OCI-LY1 (cell line): ENCODE data around the gene BMP2K.

Experiments used
- H2AFZ ChIP-seq: fragments of 200-600 bp; sonication (generic), shearing (Covaris generic); 2 replicates; pipeline ENCODE4 v1.6.0; 2014; ENCODE audit warnings: antibody characterized with exemption, mild to moderate bottlenecking, low read length
- H3F3A ChIP-seq: fragments of 200-600 bp; sonication (generic), shearing (Covaris generic); 2 replicates; pipeline ENCODE4 v1.6.0; 2014; ENCODE audit warnings: mild to moderate bottlenecking, antibody characterized with exemption, low read length, moderate library complexity; ENCODE audit not compliant: insufficient read depth
- H3K27ac ChIP-seq: fragments of 200-600 bp; sonication (generic); 2 replicates; pipeline ENCODE4 v1.5.1; 2014; ENCODE audit warnings: low read length, mixed run types, mild to moderate bottlenecking, low read depth; ENCODE audit not compliant: poor library complexity, severe bottlenecking
- H3K27me3 ChIP-seq: fragments of 200-600 bp; sonication (generic); 2 replicates; pipeline ENCODE4 v1.6.0; 2014; ENCODE audit warnings: antibody characterized with exemption, mild to moderate bottlenecking, low read length, moderate library complexity; ENCODE audit not compliant: insufficient read depth
- H3K36me3 ChIP-seq: fragments of 200-600 bp; sonication (generic); 2 replicates; pipeline ENCODE4 v1.6.1; 2014; ENCODE audit warnings: mild to moderate bottlenecking, antibody characterized with exemption, low read length, moderate library complexity, mixed read lengths; ENCODE audit not compliant: insufficient read depth
- H3K4me1 ChIP-seq: fragments of 200-600 bp; sonication (generic); 2 replicates; pipeline ENCODE4 v1.5.1; 2014; ENCODE audit warnings: mild to moderate bottlenecking, low read length, moderate library complexity; ENCODE audit not compliant: insufficient read depth, severe bottlenecking
- H3K4me2 ChIP-seq: fragments of 200-600 bp; sonication (generic), shearing (Covaris generic); 2 replicates; pipeline ENCODE4 v1.6.1; 2014; ENCODE audit warnings: low read length
- H3K4me3 ChIP-seq: fragments of 200-600 bp; sonication (generic); 2 replicates; pipeline ENCODE4 v1.5.1; 2014; ENCODE audit warnings: low read length, low read depth, mild to moderate bottlenecking, mixed read lengths; ENCODE audit not compliant: poor library complexity, severe bottlenecking
- H3K79me2 ChIP-seq: fragments of 200-600 bp; shearing (Covaris generic); 2 replicates; pipeline ENCODE4 v1.6.1; 2016; ENCODE audit warnings: mixed run types, low read length, mixed read lengths; ENCODE audit not compliant: insufficient read depth
- H3K9ac ChIP-seq: fragments of 200-600 bp; sonication (generic), shearing (Covaris generic); 2 replicates; pipeline ENCODE4 v1.6.1; 2014; ENCODE audit warnings: mild to moderate bottlenecking, low read length, mixed read lengths
- H3K9me2 ChIP-seq: fragments of 200-600 bp; sonication (generic), shearing (Covaris generic); 2 replicates; pipeline ENCODE4 v1.6.1; 2014; ENCODE audit warnings: low read depth, mild to moderate bottlenecking, low read length, mixed read lengths
- H3K9me3 ChIP-seq: fragments of 200-600 bp; shearing (Covaris generic); 2 replicates; pipeline ENCODE4 v1.6.1; 2014; ENCODE audit warnings: low read length, mixed read lengths
- H4K20me1 ChIP-seq: fragments of 200-600 bp; sonication (generic), shearing (Covaris generic); 2 replicates; pipeline ENCODE4 v1.6.0; 2016; ENCODE audit warnings: mild to moderate bottlenecking, low read length; ENCODE audit not compliant: insufficient read depth
- EZH2 ChIP-seq: fragments of 200-600 bp; sonication (generic), shearing (Covaris generic); IDR thresholded peaks from 2 replicates; pipeline ENCODE4 v1.8.0; 2017; ENCODE audit warnings: borderline replicate concordance, mixed run types, mild to moderate bottlenecking, antibody characterized with exemption, low read length, moderate library complexity, mixed read lengths
- TF ChIP-seq, protein P1 (sequence below): fragments of 200-600 bp; sonication (generic), shearing (Covaris generic); IDR thresholded peaks from 2 replicates; pipeline ENCODE4 v1.5.1; 2017; ENCODE audit warnings: mild to moderate bottlenecking, antibody characterized with exemption, low read length, moderate library complexity, mixed read lengths

BMP2K gene

DNA sequence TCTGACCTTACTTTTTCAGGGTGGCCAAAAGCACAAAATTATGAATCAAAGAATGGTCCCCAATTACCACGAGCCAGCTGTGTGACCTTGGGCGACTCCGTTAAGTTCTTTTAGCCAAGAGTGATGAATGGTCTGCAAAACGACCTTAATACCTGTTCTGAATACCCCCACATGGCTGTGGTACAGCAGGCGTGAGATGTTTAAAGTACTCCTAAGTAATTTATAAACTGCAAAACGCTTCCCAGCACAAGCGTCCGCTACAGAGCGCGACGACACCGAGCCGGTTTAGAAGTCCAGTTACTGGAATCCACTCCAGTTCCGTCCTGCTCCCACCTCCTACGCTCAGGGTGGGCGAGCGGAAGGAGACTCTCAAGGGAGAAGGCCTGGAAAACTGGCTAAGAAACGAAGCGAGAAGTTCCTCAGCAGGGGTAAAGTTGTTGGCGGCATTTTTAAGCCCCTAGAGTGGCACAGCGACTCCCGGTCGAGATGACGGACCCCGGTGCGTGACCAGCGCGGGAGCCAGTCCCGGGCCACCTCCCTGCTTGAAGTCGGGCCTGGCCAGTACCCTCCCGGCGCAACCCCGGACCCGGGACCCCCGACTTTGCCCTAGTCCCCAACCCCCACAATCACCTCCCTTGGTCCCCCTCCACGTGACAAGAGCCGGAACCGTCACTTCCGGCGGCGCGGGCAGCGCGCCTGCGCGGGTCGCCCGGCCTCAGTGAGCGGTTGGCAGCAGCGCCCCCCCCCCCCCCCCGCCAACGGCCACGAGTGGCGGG, 659 bp upstream of the BMP2K start:
- Histone ChIP-seq H3K36me3 (no peaks in the 10 kb centered on the region), H4K20me1 (no peaks in the 10 kb centered on the region), H3K4me2 (peak overlapping the region; percentile 96), H3K9ac (peak overlapping the region; percentile 98), H2AFZ (peak overlapping the region; percentile 14; the same call in 1 of the 2 replicates), H3F3A (no peaks in the 10 kb centered on the region), H3K79me2 (peaks cover 39% of the 10 kb centered on the region), H3K9me3 (no peaks in the 10 kb centered on the region), H3K9me2 (no peaks in the 10 kb centered on the region), H3K27ac (peak overlapping the region; percentile 94), H3K4me1 (peaks cover 49% of the 10 kb centered on the region), H3K4me3 (peak overlapping the region; percentile 99), H3K27me3 (no peaks in the 10 kb centered on the region)
- no peak for TF ChIP-seq EZH2
- TF ChIP-seq, protein P1, sequence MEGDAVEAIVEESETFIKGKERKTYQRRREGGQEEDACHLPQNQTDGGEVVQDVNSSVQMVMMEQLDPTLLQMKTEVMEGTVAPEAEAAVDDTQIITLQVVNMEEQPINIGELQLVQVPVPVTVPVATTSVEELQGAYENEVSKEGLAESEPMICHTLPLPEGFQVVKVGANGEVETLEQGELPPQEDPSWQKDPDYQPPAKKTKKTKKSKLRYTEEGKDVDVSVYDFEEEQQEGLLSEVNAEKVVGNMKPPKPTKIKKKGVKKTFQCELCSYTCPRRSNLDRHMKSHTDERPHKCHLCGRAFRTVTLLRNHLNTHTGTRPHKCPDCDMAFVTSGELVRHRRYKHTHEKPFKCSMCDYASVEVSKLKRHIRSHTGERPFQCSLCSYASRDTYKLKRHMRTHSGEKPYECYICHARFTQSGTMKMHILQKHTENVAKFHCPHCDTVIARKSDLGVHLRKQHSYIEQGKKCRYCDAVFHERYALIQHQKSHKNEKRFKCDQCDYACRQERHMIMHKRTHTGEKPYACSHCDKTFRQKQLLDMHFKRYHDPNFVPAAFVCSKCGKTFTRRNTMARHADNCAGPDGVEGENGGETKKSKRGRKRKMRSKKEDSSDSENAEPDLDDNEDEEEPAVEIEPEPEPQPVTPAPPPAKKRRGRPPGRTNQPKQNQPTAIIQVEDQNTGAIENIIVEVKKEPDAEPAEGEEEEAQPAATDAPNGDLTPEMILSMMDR: no peak

DNA sequence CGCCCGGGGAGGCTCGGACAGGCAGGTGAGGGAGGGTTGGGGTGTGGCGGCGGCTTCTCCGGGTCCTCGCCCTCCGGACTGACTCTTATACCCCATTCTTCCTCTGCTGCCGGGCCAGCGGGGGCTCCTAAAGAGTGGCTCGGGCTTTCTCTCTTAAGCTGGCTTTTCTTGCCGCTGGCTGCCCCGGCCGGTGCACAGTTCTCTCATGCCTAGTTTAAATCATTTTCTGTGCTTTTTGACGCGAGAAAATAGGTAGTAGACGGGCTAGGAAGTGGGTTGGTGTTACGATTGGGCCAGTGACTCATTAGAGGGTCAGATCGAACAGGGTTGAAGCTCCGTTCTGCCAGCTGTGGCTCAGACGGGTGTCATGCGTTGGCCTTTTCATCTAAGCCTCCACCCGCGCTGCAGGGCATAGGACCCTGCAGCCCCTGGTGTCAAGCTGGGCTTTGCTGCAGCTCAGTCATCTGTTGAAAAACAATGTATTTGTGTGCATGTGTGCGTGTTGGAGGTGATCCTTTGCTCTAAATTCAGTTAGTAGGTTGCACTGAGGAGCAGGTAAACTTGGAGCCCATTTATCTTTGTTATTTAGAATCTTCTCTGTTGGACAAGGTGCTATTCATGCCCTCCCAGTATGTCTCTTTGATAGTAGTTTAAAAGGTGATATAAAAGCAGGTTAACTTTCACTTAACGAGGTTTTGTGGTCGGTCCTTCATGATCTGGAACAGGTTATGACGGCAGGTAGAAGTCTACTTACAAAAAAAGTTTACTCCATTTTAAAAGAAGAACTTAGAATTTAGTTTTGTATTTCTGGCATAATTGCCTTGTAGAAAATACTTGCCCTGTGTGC, 802 bp downstream of the BMP2K start:
- Histone ChIP-seq H3K9ac (peak overlapping the region; percentile 98), H3F3A (no peaks in the 10 kb centered on the region), H3K4me2 (peak overlapping the region; percentile 99), H3K27ac (peak overlapping the region; percentile 92), H3K4me1 (peaks cover 64% of the 10 kb centered on the region), H2AFZ (no peak overlapping the region), H3K27me3 (no peaks in the 10 kb centered on the region), H3K9me3 (no peaks in the 10 kb centered on the region), H3K79me2 (peaks cover 54% of the 10 kb centered on the region), H3K9me2 (no peaks in the 10 kb centered on the region), H4K20me1 (no peaks in the 10 kb centered on the region), H3K36me3 (peaks cover 4% of the 10 kb centered on the region; the same call in 1 of the 2 replicates), H3K4me3 (peak overlapping the region; percentile 99)
- TF ChIP-seq EZH2: no peak
- TF ChIP-seq, protein P1: no peak

DNA sequence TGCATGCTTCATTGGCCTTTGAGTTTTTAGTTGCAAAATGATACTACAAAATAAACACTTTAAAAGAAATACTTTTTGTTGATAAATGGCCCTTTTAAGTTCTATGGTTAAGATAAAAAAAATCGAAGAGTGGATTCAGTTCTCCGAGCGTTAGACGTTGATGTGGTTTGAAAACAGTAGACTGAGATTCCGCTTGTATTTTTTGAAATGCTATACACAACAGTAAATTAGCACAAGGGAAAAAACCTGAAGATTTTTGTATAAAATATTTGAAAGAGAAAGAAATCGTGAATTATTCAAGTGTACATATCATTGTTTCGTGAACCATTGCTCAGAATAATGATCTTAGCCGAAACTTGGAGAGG, 1.4 kb downstream of the BMP2K start:
- Histone ChIP-seq H3K27ac (peak overlapping the region; percentile 92), H3K36me3 (peaks cover 8% of the 10 kb centered on the region), H3K9ac (peak overlapping the region; percentile 98), H3K27me3 (no peaks in the 10 kb centered on the region), H3K4me3 (peak overlapping the region; percentile 99), H3K4me1 (peaks cover 68% of the 10 kb centered on the region), H3K4me2 (peak overlapping the region; percentile 99), H3F3A (no peaks in the 10 kb centered on the region), H4K20me1 (no peaks in the 10 kb centered on the region), H2AFZ (no peak overlapping the region), H3K79me2 (peaks cover 60% of the 10 kb centered on the region), H3K9me3 (no peaks in the 10 kb centered on the region), H3K9me2 (no peaks in the 10 kb centered on the region)
- no peak for TF ChIP-seq EZH2
- TF ChIP-seq, protein P1: no peak
